ENCODE results near the gene RECQL.
"Not testable (repeated sequence)": the region's sequence is repeated elsewhere in the genome, so short reads cannot be mapped to it uniquely, and the experiment has no call there.

RECQL gene

DNA sequence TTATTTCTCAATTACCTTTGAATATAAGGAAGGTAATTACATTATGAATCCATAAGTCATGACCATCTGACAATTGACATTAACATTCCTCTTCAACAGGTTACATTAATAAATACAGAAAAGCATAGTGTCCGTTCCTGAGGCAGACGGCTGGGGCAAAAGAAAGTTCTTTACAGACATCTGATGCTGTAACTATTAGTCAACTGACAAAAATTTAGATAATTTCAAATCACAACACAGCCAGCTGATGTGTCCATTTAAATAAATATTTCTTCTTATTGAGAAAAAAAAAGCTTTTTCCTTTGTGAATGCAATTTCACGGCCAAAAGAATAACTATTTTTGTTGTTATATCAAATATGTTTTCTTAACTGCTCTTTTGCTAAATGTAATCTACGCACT is 73.2 kb downstream of the RECQL start:
- DNase-seq = no peak

- DNase-seq = not testable (repeated sequence)
Measured at GRCh38 chr12:21419009-21419699, 82.3 kb downstream of the RECQL start.
